Ishikawa (cell line): ENCODE data around the gene PIAS3.

Source experiments
- CEBPB ChIP-seq: IDR thresholded peaks from 2 replicates; pipeline ENCODE4 v1.6.1; 2012
- CREB1 ChIP-seq: IDR thresholded peaks from 2 replicates; pipeline ENCODE4 v1.6.1; 2012; ENCODE audit warnings: low read depth
- EP300 ChIP-seq: IDR thresholded peaks from 2 replicates; pipeline ENCODE4 v1.6.1; 2012; ENCODE audit warnings: borderline replicate concordance
- FOXM1 ChIP-seq: IDR thresholded peaks from 2 replicates; pipeline ENCODE4 v1.6.1; 2012; ENCODE audit warnings: low read depth, borderline replicate concordance
- MAX ChIP-seq: IDR thresholded peaks from 2 replicates; pipeline ENCODE4 v1.6.1; 2012
- NFIC ChIP-seq: IDR thresholded peaks from 2 replicates; pipeline ENCODE4 v1.6.1; 2012
- RAD21 ChIP-seq: IDR thresholded peaks from 2 replicates; pipeline ENCODE4 v1.6.1; 2012; ENCODE audit warnings: low read depth
- TAF1 ChIP-seq: IDR thresholded peaks from 2 replicates; pipeline ENCODE4 v1.6.1; 2012; ENCODE audit warnings: low read depth, mild to moderate bottlenecking
- TEAD4 ChIP-seq: IDR thresholded peaks from 2 replicates; pipeline ENCODE4 v1.6.1; 2012
- USF1 ChIP-seq: IDR thresholded peaks from 2 replicates; pipeline ENCODE4 v1.6.1; 2012
- YY1 ChIP-seq: IDR thresholded peaks from 2 replicates; pipeline ENCODE4 v1.6.1; 2012; ENCODE audit warnings: low read depth
- ZBTB7A ChIP-seq: IDR thresholded peaks from 2 replicates; pipeline ENCODE4 v1.6.1; 2012; ENCODE audit warnings: low read depth
- TF ChIP-seq, protein P1 (sequence below): IDR thresholded peaks from 2 replicates; pipeline ENCODE4 v1.6.1; 2012; ENCODE audit warnings: low read depth, mild to moderate bottlenecking

GRCh38 chr1:145892486-145893087, 33.7 kb upstream of the PIAS3 start:
- TF ChIP-seq ZBTB7A (no peak), CEBPB (no peak), TAF1 (no peak), CREB1 (no peak), RAD21 (no peak), EP300 (no peak), MAX (no peak), USF1 (no peak), NFIC (no peak), FOXM1 (no peak), TEAD4 (no peak), YY1 (no peak)
- TF ChIP-seq, protein P1, sequence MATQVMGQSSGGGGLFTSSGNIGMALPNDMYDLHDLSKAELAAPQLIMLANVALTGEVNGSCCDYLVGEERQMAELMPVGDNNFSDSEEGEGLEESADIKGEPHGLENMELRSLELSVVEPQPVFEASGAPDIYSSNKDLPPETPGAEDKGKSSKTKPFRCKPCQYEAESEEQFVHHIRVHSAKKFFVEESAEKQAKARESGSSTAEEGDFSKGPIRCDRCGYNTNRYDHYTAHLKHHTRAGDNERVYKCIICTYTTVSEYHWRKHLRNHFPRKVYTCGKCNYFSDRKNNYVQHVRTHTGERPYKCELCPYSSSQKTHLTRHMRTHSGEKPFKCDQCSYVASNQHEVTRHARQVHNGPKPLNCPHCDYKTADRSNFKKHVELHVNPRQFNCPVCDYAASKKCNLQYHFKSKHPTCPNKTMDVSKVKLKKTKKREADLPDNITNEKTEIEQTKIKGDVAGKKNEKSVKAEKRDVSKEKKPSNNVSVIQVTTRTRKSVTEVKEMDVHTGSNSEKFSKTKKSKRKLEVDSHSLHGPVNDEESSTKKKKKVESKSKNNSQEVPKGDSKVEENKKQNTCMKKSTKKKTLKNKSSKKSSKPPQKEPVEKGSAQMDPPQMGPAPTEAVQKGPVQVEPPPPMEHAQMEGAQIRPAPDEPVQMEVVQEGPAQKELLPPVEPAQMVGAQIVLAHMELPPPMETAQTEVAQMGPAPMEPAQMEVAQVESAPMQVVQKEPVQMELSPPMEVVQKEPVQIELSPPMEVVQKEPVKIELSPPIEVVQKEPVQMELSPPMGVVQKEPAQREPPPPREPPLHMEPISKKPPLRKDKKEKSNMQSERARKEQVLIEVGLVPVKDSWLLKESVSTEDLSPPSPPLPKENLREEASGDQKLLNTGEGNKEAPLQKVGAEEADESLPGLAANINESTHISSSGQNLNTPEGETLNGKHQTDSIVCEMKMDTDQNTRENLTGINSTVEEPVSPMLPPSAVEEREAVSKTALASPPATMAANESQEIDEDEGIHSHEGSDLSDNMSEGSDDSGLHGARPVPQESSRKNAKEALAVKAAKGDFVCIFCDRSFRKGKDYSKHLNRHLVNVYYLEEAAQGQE, result no peak
